ENCODE results near the gene ZFHX3.

Gene ZFHX3

GRCh38 chr16:73043828-73044467 is 4.0 kb downstream of the ZFHX3 start:
- Histone ChIP-seq H3K4me3 (ENCODE audit: low read length) (no peak overlapping the region), H3K36me3 (replicated peaks; ENCODE audit: low read depth, low read length) (no peaks in the 10 kb centered on the region), H3K79me2 (ENCODE audit: low read length) (peaks cover 12% of the 10 kb centered on the region), H2AFZ (ENCODE audit: low read depth, low read length) (no peak overlapping the region), H3K4me1 (ENCODE audit: low read length) (peaks cover 22% of the 10 kb centered on the region), H3K27ac (ENCODE audit: low read length) (no peak overlapping the region), H4K20me1 (ENCODE audit: insufficient read depth, low read length) (peaks cover 22% of the 10 kb centered on the region; the same call in 1 of the 2 replicates), H3K9me3 (ENCODE audit: insufficient read depth, low read length) (no peaks in the 10 kb centered on the region), H3K27me3 (ENCODE audit: low read depth, low read length) (peaks cover 4% of the 10 kb centered on the region; the same call in 1 of the 2 replicates), H3K4me2 (ENCODE audit: low read length) (no peak overlapping the region), H3K9ac (ENCODE audit: low read length) (no peak overlapping the region)
- TF ChIP-seq, protein P1, sequence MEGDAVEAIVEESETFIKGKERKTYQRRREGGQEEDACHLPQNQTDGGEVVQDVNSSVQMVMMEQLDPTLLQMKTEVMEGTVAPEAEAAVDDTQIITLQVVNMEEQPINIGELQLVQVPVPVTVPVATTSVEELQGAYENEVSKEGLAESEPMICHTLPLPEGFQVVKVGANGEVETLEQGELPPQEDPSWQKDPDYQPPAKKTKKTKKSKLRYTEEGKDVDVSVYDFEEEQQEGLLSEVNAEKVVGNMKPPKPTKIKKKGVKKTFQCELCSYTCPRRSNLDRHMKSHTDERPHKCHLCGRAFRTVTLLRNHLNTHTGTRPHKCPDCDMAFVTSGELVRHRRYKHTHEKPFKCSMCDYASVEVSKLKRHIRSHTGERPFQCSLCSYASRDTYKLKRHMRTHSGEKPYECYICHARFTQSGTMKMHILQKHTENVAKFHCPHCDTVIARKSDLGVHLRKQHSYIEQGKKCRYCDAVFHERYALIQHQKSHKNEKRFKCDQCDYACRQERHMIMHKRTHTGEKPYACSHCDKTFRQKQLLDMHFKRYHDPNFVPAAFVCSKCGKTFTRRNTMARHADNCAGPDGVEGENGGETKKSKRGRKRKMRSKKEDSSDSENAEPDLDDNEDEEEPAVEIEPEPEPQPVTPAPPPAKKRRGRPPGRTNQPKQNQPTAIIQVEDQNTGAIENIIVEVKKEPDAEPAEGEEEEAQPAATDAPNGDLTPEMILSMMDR (IDR thresholded peaks at IDR 0.05; ENCODE audit: low read depth, low read length) = no peak
- TF ChIP-seq EZH2phosphoT487 (IDR thresholded peaks at IDR 0.05; ENCODE audit: low read depth) = no peak

GRCh38 chr16:73042807-73043206 is 5.1 kb downstream of the ZFHX3 start:
- no peak overlapping the region for H3K9ac ChIP-seq (ENCODE audit: low read length)
- peaks cover 22% of the 10 kb centered on the region; the same call in 1 of the 2 replicates for H4K20me1 ChIP-seq (ENCODE audit: insufficient read depth, low read length)
- H3K4me3 ChIP-seq (ENCODE audit: low read length) = no peak overlapping the region
- no peak overlapping the region for H3K27ac ChIP-seq (ENCODE audit: low read length)
- no peaks in the 10 kb centered on the region for H3K36me3 ChIP-seq (replicated peaks; ENCODE audit: low read depth, low read length)
- peaks cover 17% of the 10 kb centered on the region for H3K4me1 ChIP-seq (ENCODE audit: low read length)
- peaks cover 4% of the 10 kb centered on the region; the same call in 1 of the 2 replicates for H3K27me3 ChIP-seq (ENCODE audit: low read depth, low read length)
- H3K4me2 ChIP-seq (ENCODE audit: low read length) = no peak overlapping the region
- peaks cover 10% of the 10 kb centered on the region for H3K79me2 ChIP-seq (ENCODE audit: low read length)
- H3K9me3 ChIP-seq (ENCODE audit: insufficient read depth, low read length) = no peaks in the 10 kb centered on the region
- TF ChIP-seq, protein P1 (IDR thresholded peaks at IDR 0.05; ENCODE audit: low read depth, low read length) = no peak
- no peak for TF ChIP-seq EZH2phosphoT487 (IDR thresholded peaks at IDR 0.05; ENCODE audit: low read depth)
- H2AFZ ChIP-seq (ENCODE audit: low read depth, low read length) = no peak overlapping the region

GRCh38 chr16:73041676-73042075 is 6.3 kb downstream of the ZFHX3 start:
- H3K9me3 ChIP-seq (ENCODE audit: insufficient read depth, low read length) = no peaks in the 10 kb centered on the region
- peaks cover 9% of the 10 kb centered on the region; the same call in 1 of the 2 replicates for H3K4me1 ChIP-seq (ENCODE audit: low read length)
- H3K27ac ChIP-seq (ENCODE audit: low read length) = no peak overlapping the region
- peaks cover 4% of the 10 kb centered on the region; the same call in 1 of the 2 replicates for H3K27me3 ChIP-seq (ENCODE audit: low read depth, low read length)
- peaks cover 22% of the 10 kb centered on the region; the same call in 1 of the 2 replicates for H4K20me1 ChIP-seq (ENCODE audit: insufficient read depth, low read length)
- H3K9ac ChIP-seq (ENCODE audit: low read length) = no peak overlapping the region
- TF ChIP-seq, protein P1 (IDR thresholded peaks at IDR 0.05; ENCODE audit: low read depth, low read length) = no peak
- TF ChIP-seq EZH2phosphoT487 (IDR thresholded peaks at IDR 0.05; ENCODE audit: low read depth) = no peak
- H3K79me2 ChIP-seq (ENCODE audit: low read length) = peaks cover 10% of the 10 kb centered on the region
- H2AFZ ChIP-seq (ENCODE audit: low read depth, low read length) = no peak overlapping the region
- H3K4me2 ChIP-seq (ENCODE audit: low read length) = no peak overlapping the region
- H3K4me3 ChIP-seq (ENCODE audit: low read length) = no peak overlapping the region
- no peaks in the 10 kb centered on the region for H3K36me3 ChIP-seq (replicated peaks; ENCODE audit: low read depth, low read length)

DNA sequence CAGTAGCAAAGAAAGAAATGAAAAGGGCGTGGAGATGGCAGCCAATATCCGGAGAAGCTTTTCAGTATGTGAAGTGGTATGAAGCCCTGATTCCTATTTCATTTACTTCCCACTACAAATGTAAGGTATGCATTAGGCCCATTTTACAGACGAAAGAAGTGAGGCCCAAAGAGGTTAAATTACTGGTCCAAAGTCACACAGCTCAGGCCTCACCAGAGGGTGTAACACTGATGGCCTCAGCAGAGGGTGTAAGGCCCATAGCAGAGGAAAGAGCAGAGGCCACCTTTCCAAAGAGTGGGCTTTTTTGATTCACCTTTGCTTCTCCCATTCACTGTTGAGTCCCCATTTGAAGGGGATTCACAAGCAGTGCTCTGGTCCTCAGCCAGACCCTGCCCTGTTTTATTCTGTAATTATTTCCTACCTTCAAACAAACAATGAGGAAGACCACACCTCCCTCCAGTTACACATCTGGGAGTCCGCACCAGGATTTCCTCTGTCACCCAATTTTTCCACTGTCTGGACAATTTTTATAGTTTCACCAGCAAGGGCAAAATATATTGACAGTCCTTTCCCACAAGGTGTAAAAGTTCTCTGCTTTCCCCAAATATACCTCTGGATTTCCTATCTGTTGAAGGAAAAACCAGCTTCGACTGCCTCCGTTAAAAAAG is 7.1 kb downstream of the ZFHX3 start:
- peaks cover 14% of the 10 kb centered on the region; the same call in 1 of the 2 replicates for H4K20me1 ChIP-seq (ENCODE audit: insufficient read depth, low read length)
- no peak overlapping the region for H2AFZ ChIP-seq (ENCODE audit: low read depth, low read length)
- H3K4me2 ChIP-seq (ENCODE audit: low read length) = no peak overlapping the region
- no peaks in the 10 kb centered on the region for H3K9me3 ChIP-seq (ENCODE audit: insufficient read depth, low read length)
- H3K36me3 ChIP-seq (replicated peaks; ENCODE audit: low read depth, low read length) = no peaks in the 10 kb centered on the region
- H3K79me2 ChIP-seq (ENCODE audit: low read length) = peaks cover 10% of the 10 kb centered on the region
- TF ChIP-seq EZH2phosphoT487 (IDR thresholded peaks at IDR 0.05; ENCODE audit: low read depth) = no peak
- TF ChIP-seq, protein P1 (IDR thresholded peaks at IDR 0.05; ENCODE audit: low read depth, low read length) = no peak
- H3K4me1 ChIP-seq (ENCODE audit: low read length) = peaks cover 12% of the 10 kb centered on the region; the same call in 1 of the 2 replicates
- no peak overlapping the region for H3K27ac ChIP-seq (ENCODE audit: low read length)
- H3K9ac ChIP-seq (ENCODE audit: low read length) = no peak overlapping the region
- peaks cover 4% of the 10 kb centered on the region; the same call in 1 of the 2 replicates for H3K27me3 ChIP-seq (ENCODE audit: low read depth, low read length)
- H3K4me3 ChIP-seq (ENCODE audit: low read length) = no peak overlapping the region
